GM23338 (cell line): Measurements from ENCODE around the gene PLCG2. TPM values are rescaled to one million over a fixed set of nuclear protein-coding genes. Genes with fewer than 3 reads are reported as not detected.

ENCODE experiments used
- ATAC-seq: fragments of 200-7000 bp; cut with Tn5 transposase; 3 replicates; pipeline ENCODE4 v1.9.1; 2020
- DNase-seq: peaks from one replicate; pipeline ENCODE4 v3.0.0-alpha.2; 2015; ENCODE audit warnings: low spot score
- H2AFZ ChIP-seq: fragments of 200-600 bp; sonication (generic); 2 replicates; pipeline ENCODE4 v1.8.0; 2016; ENCODE audit warnings: antibody characterized with exemption, mild to moderate bottlenecking, moderate library complexity
- H3F3A ChIP-seq: fragments of 200-600 bp; sonication (generic); replicated peaks from 2 replicates; pipeline ENCODE4 v1.8.0; 2017; ENCODE audit warnings: antibody characterized with exemption, mixed run types, low read depth
- H3K27ac ChIP-seq: fragments of 200-600 bp; sonication (generic); 2 replicates; pipeline ENCODE4 v1.6.1; 2016; ENCODE audit warnings: low read depth
- H3K27me3 ChIP-seq: fragments of 200-600 bp; sonication (generic); 2 replicates; pipeline ENCODE4 v1.8.0; 2016; ENCODE audit warnings: mild to moderate bottlenecking, mixed run types, moderate library complexity; ENCODE audit not compliant: insufficient read depth
- H3K36me3 ChIP-seq: fragments of 200-600 bp; sonication (generic); 2 replicates; pipeline ENCODE4 v1.8.0; 2016; ENCODE audit warnings: mild to moderate bottlenecking; ENCODE audit not compliant: insufficient read depth
- H3K4me1 ChIP-seq: fragments of 200-600 bp; sonication (generic); 2 replicates; pipeline ENCODE4 v1.8.0; 2016; ENCODE audit warnings: mild to moderate bottlenecking, moderate library complexity; ENCODE audit not compliant: insufficient read depth
- H3K4me2 ChIP-seq: fragments of 200-600 bp; sonication (generic); 2 replicates; pipeline ENCODE4 v1.7.1; 2017; ENCODE audit warnings: mixed run types
- H3K4me3 ChIP-seq: fragments of 200-600 bp; sonication (generic); 2 replicates; pipeline ENCODE4 v1.6.1; 2016; ENCODE audit warnings: mixed run types
- H3K79me2 ChIP-seq: fragments of 200-600 bp; sonication (generic); replicated peaks from 2 replicates; pipeline ENCODE4 v1.8.0; 2017; ENCODE audit warnings: mild to moderate bottlenecking; ENCODE audit not compliant: insufficient read depth
- H3K9me2 ChIP-seq: fragments of 200-600 bp; sonication (generic); 2 replicates; pipeline ENCODE4 v1.8.0; 2017; ENCODE audit not compliant: insufficient read depth
- H4K20me1 ChIP-seq: fragments of 200-600 bp; sonication (generic); replicated peaks from 2 replicates; pipeline ENCODE4 v1.8.0; 2017; ENCODE audit warnings: mild to moderate bottlenecking; ENCODE audit not compliant: insufficient read depth
- H3K27ac Mint-ChIP-seq: 2 replicates; pipeline ENCODE4 v1.8.0; 2020; ENCODE audit warnings: inconsistent platforms, mild to moderate bottlenecking, moderate library complexity, mixed read lengths
- H3K27me3 Mint-ChIP-seq: 3 replicates; pipeline ENCODE4 v1.8.0; 2022; ENCODE audit warnings: low read depth, mild to moderate bottlenecking, moderate library complexity, mixed read lengths, inconsistent platforms; ENCODE audit not compliant: insufficient read depth, poor library complexity
- H3K36me3 Mint-ChIP-seq: 3 replicates; pipeline ENCODE4 v1.8.0; 2021; ENCODE audit warnings: low read depth, mild to moderate bottlenecking, inconsistent platforms, moderate library complexity, mixed read lengths
- H3K4me1 Mint-ChIP-seq: 3 replicates; pipeline ENCODE4 v1.8.0; 2020; ENCODE audit warnings: mild to moderate bottlenecking, inconsistent platforms, mixed read lengths
- H3K4me3 Mint-ChIP-seq: 3 replicates; pipeline ENCODE4 v1.8.0; 2021; ENCODE audit warnings: moderate library complexity, mild to moderate bottlenecking, inconsistent platforms, mixed read lengths
- H3K9me3 Mint-ChIP-seq: 3 replicates; pipeline ENCODE4 v1.8.0; 2020; ENCODE audit warnings: moderate library complexity, mild to moderate bottlenecking, inconsistent platforms, mixed read lengths
- JUNB ChIP-seq: IDR thresholded peaks from one replicate; pipeline ENCODE4 v1.6.1; 2016; ENCODE audit warnings: antibody characterized with exemption; ENCODE audit not compliant: unreplicated experiment
- NANOG ChIP-seq: IDR thresholded peaks from 2 replicates; pipeline ENCODE4 v1.6.1; 2016; ENCODE audit warnings: antibody characterized with exemption, borderline replicate concordance
- STAT1 ChIP-seq: IDR thresholded peaks from one replicate; pipeline ENCODE4 v1.6.1; 2016; ENCODE audit warnings: antibody characterized with exemption; ENCODE audit not compliant: unreplicated experiment
- ZNF114 ChIP-seq: fragments of 250-450 bp; sonication (Bioruptor Pico); IDR thresholded peaks from 2 replicates; pipeline ENCODE4 v1.5.0; 2020; ENCODE audit warnings: mild to moderate bottlenecking, moderate library complexity
- ZNF331 ChIP-seq: fragments of 250-450 bp; sonication (Bioruptor Pico); IDR thresholded peaks from 2 replicates; pipeline ENCODE4 v1.5.0; 2020; ENCODE audit warnings: low read depth, mild to moderate bottlenecking, moderate library complexity
- polyA plus RNA-seq: library from polyadenylated mRNA; unstranded; fragments of >200 nt; fragmentation: Nextera tagmentation; extraction: Ambion mirVana; gene quantifications from 2 replicates; pipeline ENCODE4 v1.2.1, GENCODE V29; 2016
- total RNA-seq: library from RNA; depleted of rRNA; stranded (reverse); fragments of >200 nt; shearing (Covaris generic); gene quantifications from 2 replicates; pipeline ENCODE4 v1.2.3, GENCODE V29; 2014
- TF ChIP-seq, protein P1 (sequence below): fragments of 250-450 bp; sonication (Bioruptor Pico); IDR thresholded peaks from 2 replicates; pipeline ENCODE4 v1.5.0; 2020; ENCODE audit warnings: mild to moderate bottlenecking, moderate library complexity
- TF ChIP-seq, protein P2 (sequence below), 2 experiments: fragments of 200-600 bp in 1 of 2; sonication (generic) in 1 of 2; conservative IDR thresholded peaks; 2 replicates each; pipeline versions ENCODE4 v1.5.1 to v1.6.1; 2016 to 2017; ENCODE audit warnings: antibody characterized with exemption in 2 of 2, low read depth in 2 of 2, mild to moderate bottlenecking in 2 of 2, moderate library complexity in 1 of 2

The PLCG2 gene
- total and polyA plus RNA-seq, 2 experiments from 2014 or later: 2.4 to 5.9 TPM

DNA sequence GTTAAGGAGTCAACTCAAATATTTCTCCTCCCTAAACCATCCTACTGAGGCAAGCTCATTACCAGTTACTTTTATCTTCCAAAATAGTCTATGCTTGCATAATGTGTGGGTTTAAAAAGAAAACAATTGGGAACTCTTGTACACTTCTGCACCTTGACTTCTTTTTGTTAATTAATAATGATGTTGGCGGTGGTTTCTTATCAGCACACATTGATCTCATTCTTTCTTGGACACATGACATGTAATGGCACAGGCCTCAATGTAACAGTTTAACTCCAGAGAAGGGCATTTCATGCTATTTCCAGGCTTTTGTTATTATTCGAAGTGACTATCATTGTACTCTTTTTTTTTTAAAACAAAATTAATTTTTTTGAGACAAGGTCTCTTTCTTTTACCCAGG, 7.8 kb downstream of the PLCG2 start (continued):
- TF ChIP-seq, protein P1, sequence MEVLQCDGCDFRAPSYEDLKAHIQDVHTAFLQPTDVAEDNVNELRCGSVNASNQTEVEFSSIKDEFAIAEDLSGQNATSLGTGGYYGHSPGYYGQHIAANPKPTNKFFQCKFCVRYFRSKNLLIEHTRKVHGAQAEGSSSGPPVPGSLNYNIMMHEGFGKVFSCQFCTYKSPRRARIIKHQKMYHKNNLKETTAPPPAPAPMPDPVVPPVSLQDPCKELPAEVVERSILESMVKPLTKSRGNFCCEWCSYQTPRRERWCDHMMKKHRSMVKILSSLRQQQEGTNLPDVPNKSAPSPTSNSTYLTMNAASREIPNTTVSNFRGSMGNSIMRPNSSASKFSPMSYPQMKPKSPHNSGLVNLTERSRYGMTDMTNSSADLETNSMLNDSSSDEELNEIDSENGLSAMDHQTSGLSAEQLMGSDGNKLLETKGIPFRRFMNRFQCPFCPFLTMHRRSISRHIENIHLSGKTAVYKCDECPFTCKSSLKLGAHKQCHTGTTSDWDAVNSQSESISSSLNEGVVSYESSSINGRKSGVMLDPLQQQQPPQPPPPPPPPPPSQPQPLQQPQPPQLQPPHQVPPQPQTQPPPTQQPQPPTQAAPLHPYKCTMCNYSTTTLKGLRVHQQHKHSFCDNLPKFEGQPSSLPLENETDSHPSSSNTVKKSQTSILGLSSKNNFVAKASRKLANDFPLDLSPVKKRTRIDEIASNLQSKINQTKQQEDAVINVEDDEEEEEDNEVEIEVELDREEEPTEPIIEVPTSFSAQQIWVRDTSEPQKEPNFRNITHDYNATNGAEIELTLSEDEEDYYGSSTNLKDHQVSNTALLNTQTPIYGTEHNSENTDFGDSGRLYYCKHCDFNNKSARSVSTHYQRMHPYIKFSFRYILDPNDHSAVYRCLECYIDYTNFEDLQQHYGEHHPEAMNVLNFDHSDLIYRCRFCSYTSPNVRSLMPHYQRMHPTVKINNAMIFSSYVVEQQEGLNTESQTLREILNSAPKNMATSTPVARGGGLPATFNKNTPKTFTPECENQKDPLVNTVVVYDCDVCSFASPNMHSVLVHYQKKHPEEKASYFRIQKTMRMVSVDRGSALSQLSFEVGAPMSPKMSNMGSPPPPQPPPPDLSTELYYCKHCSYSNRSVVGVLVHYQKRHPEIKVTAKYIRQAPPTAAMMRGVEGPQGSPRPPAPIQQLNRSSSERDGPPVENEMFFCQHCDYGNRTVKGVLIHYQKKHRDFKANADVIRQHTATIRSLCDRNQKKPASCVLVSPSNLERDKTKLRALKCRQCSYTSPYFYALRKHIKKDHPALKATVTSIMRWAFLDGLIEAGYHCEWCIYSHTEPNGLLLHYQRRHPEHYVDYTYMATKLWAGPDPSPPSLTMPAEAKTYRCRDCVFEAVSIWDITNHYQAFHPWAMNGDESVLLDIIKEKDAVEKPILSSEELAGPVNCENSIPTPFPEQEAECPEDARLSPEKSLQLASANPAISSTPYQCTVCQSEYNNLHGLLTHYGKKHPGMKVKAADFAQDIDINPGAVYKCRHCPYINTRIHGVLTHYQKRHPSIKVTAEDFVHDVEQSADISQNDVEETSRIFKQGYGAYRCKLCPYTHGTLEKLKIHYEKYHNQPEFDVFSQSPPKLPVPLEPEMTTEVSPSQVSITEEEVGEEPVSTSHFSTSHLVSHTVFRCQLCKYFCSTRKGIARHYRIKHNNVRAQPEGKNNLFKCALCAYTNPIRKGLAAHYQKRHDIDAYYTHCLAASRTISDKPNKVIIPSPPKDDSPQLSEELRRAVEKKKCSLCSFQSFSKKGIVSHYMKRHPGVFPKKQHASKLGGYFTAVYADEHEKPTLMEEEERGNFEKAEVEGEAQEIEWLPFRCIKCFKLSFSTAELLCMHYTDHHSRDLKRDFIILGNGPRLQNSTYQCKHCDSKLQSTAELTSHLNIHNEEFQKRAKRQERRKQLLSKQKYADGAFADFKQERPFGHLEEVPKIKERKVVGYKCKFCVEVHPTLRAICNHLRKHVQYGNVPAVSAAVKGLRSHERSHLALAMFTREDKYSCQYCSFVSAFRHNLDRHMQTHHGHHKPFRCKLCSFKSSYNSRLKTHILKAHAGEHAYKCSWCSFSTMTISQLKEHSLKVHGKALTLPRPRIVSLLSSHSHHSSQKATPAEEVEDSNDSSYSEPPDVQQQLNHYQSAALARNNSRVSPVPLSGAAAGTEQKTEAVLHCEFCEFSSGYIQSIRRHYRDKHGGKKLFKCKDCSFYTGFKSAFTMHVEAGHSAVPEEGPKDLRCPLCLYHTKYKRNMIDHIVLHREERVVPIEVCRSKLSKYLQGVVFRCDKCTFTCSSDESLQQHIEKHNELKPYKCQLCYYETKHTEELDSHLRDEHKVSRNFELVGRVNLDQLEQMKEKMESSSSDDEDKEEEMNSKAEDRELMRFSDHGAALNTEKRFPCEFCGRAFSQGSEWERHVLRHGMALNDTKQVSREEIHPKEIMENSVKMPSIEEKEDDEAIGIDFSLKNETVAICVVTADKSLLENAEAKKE: no peak

DNA sequence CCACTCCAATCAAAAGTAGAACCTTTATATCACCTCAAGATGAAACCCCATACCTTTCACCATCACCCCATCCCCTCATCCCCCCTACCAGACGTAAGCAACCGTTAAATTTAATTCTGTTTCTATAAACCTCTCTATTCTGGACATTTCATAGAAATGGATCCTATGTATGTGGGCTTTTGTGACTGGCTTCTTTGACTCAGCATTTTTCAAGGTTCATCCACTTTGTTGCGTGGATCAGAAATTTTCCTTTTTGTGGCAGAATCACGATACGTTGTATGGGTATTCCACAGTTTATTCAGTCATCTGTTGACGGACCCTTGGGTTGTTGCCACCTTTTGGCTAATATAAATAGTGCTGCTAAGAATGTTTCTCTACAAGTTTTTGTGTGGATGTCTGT, 8.6 kb downstream of the PLCG2 start:
- Histone ChIP-seq H3K27ac (no peak overlapping the region), H3K4me3 (no peak overlapping the region), H3K4me1 (no peaks in the 10 kb centered on the region; the same call in 1 of the 2 replicates), H3K4me2 (no peak overlapping the region), H3F3A (no peaks in the 10 kb centered on the region), H3K79me2 (no peaks in the 10 kb centered on the region), H3K27me3 (0 out of 2 replicates have a peak, but pooled peaks cover 3% of the 10 kb centered on the region), H3K36me3 (no peaks in the 10 kb centered on the region), H2AFZ (no peak overlapping the region), H3K9me2 (no peaks in the 10 kb centered on the region), H4K20me1 (no peaks in the 10 kb centered on the region; the same call in 1 of the 2 replicates)
- H3K4me1 Mint-ChIP-seq: peaks cover 37% of the 10 kb centered on the region
- DNase-seq (no peak), ATAC-seq (no peak)
- no peaks in the 10 kb centered on the region for H3K9me3 Mint-ChIP-seq
- H3K4me3 Mint-ChIP-seq: no peak overlapping the region
- peaks cover 4% of the 10 kb centered on the region for H3K27me3 Mint-ChIP-seq
- no peaks in the 10 kb centered on the region for H3K36me3 Mint-ChIP-seq
- no peak overlapping the region for H3K27ac Mint-ChIP-seq
- TF ChIP-seq STAT1: no peak
- TF ChIP-seq, protein P2, sequence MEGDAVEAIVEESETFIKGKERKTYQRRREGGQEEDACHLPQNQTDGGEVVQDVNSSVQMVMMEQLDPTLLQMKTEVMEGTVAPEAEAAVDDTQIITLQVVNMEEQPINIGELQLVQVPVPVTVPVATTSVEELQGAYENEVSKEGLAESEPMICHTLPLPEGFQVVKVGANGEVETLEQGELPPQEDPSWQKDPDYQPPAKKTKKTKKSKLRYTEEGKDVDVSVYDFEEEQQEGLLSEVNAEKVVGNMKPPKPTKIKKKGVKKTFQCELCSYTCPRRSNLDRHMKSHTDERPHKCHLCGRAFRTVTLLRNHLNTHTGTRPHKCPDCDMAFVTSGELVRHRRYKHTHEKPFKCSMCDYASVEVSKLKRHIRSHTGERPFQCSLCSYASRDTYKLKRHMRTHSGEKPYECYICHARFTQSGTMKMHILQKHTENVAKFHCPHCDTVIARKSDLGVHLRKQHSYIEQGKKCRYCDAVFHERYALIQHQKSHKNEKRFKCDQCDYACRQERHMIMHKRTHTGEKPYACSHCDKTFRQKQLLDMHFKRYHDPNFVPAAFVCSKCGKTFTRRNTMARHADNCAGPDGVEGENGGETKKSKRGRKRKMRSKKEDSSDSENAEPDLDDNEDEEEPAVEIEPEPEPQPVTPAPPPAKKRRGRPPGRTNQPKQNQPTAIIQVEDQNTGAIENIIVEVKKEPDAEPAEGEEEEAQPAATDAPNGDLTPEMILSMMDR (conservative IDR thresholded peaks at IDR 0.05; ENCODE audit: low read depth in 2 of 2): no peak
- TF ChIP-seq, protein P1: no peak
- no peak for TF ChIP-seq ZNF114
- TF ChIP-seq NANOG: no peak
- TF ChIP-seq ZNF331: no peak
- TF ChIP-seq JUNB: no peak
